WI38 (cell line): Measurements from ENCODE around the gene MAPT.
"Not testable (repeated sequence)": the region's sequence is repeated elsewhere in the genome, so short reads cannot be mapped to it uniquely, and the experiment has no call there.

Source experiments
- H3K4me3 ChIP-seq: 2 replicates; pipeline ENCODE4 v1.5.1; 2011; ENCODE audit warnings: low read depth, mild to moderate bottlenecking, control low read depth, low read length
- TF ChIP-seq, protein P1 (sequence below): IDR thresholded peaks from 2 replicates; pipeline ENCODE4 v1.5.1; 2012; ENCODE audit warnings: low read depth, mild to moderate bottlenecking, control low read depth, low read length

Gene MAPT

DNA sequence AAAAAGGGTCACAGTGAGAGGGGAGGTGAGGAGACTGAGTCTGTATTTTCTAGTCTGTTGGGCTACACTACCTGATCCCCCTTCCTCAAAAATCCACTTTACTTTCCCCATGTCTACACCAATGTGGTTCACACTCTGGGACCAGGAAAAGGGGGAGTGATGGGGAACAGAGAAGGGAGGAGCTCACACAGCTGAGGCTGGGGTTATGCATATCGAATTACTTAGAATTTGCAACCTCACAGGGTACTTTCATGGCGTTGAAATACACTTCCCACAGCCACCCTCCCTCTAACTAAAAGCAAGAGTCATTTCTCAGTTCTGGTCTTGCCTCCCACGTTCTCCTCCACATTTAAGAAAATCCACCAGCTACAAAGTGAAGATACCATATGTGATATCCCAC lies 14.1 kb downstream of the MAPT start:
- H3K4me3 ChIP-seq, result no peak overlapping the region
- TF ChIP-seq, protein P1, sequence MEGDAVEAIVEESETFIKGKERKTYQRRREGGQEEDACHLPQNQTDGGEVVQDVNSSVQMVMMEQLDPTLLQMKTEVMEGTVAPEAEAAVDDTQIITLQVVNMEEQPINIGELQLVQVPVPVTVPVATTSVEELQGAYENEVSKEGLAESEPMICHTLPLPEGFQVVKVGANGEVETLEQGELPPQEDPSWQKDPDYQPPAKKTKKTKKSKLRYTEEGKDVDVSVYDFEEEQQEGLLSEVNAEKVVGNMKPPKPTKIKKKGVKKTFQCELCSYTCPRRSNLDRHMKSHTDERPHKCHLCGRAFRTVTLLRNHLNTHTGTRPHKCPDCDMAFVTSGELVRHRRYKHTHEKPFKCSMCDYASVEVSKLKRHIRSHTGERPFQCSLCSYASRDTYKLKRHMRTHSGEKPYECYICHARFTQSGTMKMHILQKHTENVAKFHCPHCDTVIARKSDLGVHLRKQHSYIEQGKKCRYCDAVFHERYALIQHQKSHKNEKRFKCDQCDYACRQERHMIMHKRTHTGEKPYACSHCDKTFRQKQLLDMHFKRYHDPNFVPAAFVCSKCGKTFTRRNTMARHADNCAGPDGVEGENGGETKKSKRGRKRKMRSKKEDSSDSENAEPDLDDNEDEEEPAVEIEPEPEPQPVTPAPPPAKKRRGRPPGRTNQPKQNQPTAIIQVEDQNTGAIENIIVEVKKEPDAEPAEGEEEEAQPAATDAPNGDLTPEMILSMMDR, result no peak

DNA sequence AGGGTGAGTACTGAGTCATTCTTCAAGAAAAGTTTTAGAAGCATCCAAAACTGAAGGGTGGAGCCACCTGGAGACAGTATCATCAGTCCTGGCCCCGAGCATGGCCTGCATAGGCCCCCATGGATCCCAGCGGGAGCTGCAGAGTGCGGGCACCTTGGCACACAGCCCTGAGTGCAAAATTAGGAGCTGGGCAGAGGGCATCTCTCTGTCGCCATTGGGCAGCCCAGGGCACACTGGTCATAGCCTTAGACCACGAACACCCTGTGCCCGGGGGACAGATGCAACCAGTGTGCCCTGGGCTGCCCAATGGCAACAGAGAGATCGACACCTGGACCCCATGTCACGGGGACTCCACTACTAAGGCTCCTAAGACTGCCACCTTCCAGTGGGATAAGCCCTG lies 14.6 kb downstream of the MAPT start:
- no peak overlapping the region for H3K4me3 ChIP-seq
- TF ChIP-seq, protein P1, result no peak

DNA sequence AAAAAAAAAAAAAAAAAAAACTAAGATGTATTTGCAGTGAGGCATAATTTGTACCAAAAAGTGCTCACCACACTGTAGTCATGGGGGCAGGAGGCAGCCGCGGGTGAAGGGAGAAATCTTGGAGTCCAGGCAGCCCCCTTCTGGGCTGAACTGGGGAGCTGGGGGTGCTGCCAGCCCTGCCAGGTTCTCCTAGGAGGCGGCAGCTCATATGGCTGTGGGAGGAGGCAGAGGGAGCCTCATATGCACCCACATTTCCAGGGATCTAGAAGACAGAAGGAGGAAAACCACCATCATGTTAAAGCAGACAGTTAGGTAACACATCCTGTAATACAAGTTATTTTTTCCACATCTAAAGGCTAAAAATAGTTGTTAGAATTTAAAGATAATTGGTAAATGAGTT lies 16.3 kb downstream of the MAPT start:
- no peak overlapping the region for H3K4me3 ChIP-seq
- TF ChIP-seq, protein P1, result no peak

DNA sequence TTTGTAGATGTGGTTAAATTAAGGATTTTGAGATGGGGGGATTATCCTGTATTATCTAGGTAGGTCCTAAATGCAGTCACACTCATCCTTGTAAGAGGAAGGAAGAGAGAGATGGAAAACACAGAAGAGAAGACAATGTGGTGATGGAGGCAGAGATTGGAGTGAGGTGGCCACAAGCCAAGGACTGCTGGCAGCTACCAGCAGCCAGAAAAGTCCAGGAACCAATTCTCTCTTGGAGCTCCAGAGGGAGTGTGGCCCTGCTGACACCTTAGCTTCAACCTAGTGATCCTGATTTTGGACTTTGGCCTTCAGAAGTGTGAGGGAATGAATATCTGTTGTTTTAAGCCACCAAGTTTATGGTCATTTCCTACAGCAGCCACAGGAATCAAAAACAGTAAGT lies 18.0 kb downstream of the MAPT start:
- TF ChIP-seq, protein P1, result no peak
- H3K4me3 ChIP-seq, result no peak overlapping the region

DNA sequence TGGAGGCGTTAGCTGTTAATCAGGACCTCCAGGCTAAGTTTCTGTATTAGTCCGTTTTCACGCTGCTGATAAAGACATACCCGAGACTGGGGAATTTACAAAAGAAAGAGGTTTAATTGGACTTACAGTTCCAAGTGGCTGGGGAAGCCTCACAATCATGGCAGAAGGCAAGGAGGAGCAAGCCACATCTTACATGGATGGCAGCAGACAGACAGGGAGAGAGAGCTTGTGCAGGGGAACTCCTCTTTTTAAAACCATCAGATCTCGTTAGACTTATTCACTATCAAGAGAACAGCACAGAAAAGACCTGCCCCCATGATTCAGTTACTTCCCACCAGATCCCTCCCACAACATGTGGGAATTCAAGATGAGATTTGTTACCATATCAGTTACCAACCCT lies 18.7 kb downstream of the MAPT start:
- not testable (repeated sequence) for H3K4me3 ChIP-seq

DNA sequence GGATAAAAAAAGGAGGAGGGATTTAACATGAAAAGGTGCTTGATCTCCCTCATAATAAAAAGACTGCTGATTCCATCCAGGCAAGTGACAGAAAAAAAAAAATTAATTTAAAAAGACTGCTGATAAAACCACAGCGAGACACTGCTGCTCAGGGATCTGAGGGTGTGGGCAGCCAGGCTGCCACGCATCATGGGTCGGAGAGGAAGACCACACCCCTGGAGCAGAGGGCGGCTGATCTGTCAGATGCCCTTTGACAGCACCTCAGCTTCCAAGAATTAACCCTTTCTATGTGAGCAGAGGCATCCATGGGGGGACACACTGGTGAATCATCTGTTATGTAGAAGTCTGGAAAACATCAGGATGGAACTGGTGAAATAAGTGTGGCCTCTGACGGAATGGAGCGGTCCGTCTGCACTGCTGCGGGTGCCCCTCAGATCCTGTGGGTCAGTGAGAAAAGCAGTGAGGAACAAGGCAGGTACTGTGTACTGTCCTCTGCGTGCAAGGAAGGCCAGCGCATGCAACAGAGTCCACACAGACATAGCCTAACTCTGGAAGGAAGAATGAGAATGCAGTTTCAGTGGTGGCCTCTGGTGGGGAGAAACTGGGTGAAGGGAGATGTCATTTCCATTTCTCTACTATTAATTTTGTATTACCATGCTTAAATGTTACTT lies 19.8 kb downstream of the MAPT start:
- TF ChIP-seq, protein P1, result no peak

DNA sequence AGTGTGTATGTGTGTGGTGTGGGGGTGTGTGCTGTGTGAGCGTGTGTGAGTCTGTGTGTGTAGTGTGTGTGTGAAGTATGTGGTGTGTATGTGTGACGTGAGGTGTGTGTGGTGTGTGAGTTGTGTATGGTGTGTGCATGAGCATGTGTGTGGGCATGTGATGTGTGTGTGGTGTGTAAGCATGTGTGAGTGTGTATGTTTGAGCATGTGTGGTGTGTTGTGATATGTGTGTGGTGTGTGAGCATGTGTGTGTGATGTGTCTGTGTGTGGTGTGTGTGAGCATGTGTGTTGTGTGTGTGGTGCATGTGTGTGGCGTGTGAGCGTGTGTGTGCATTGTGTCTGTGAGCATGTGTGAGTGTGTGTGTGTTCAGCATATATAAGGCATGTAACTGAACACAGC lies 20.9 kb downstream of the MAPT start:
- TF ChIP-seq, protein P1, result no peak
- no peak overlapping the region for H3K4me3 ChIP-seq

More for the DNA sequence above, 19.8 kb downstream of the MAPT start:
- no peak overlapping the region for H3K4me3 ChIP-seq

DNA sequence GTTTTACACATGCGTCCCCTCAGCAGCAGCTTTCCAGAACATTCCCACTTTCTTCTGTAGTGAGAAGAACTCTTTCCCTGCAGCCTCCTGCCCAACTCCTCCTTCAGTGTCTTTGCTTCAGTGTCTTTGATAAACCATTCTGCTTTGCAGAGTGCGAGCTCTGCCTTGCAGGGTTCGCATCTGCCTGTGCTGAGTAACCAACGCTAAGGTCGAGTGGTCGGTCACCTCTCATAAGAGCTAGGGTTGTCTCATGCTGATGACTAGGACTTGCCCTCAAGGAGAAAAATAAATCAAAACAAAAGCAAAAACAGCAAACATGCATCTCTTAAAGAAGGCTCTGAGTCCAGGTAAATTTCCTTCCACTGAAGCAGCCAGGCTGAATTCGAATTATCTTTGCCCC lies 22.7 kb downstream of the MAPT start:
- H3K4me3 ChIP-seq, result no peak overlapping the region
- TF ChIP-seq, protein P1, result no peak
